Psoas muscle (tissue), 8 donors: ENCODE data around the gene DLX3. TPM values are rescaled to one million over a fixed set of nuclear protein-coding genes. Genes with fewer than 3 reads are reported as not detected.
A peak's percentile ranks its signal among the peaks of the same experiment; 100 is the strongest.

ENCODE experiments used
- ATAC-seq, 4 donors: fragments of 200-7000 bp; cut with Tn5 transposase; one replicate each; pipeline ENCODE4 v1.9.1; 2020; ENCODE audit warnings: moderate library complexity in 3 of 4, mild to moderate bottlenecking in 2 of 4
- DNase-seq, 2 donors: peaks; one replicate each; pipeline ENCODE4 v3.0.0-alpha.2; 2020
- H3K27ac ChIP-seq: fragments of 200-600 bp; one replicate; pipeline ENCODE4 v1.8.0; 2022
- H3K27me3 ChIP-seq, 3 donors: fragments of 200-600 bp in 1 of 3; one replicate each; pipeline versions ENCODE4 v1.6.1 to v1.8.0; 2013 to 2022; ENCODE audit warnings: low read length in 2 of 3, mild to moderate bottlenecking in 2 of 3, moderate library complexity in 1 of 3; ENCODE audit not compliant: insufficient read depth in 3 of 3
- H3K36me3 ChIP-seq, 2 donors: fragments of 200-600 bp in 1 of 2; one replicate each; pipeline versions ENCODE4 v1.6.1 to v1.8.0; 2013 to 2022; ENCODE audit warnings: low read depth in 1 of 2, mild to moderate bottlenecking in 1 of 2, moderate library complexity in 1 of 2; ENCODE audit not compliant: insufficient read depth in 1 of 2
- H3K4me1 ChIP-seq: fragments of 200-600 bp; one replicate; pipeline ENCODE4 v1.8.0; 2022
- H3K4me3 ChIP-seq: fragments of 200-600 bp; one replicate; pipeline ENCODE4 v1.8.0; 2022; ENCODE audit warnings: mild to moderate bottlenecking
- H3K9me3 ChIP-seq: fragments of 200-600 bp; one replicate; pipeline ENCODE4 v1.8.0; 2022
- CTCF ChIP-seq: fragments of 200-600 bp; IDR thresholded peaks from one replicate; pipeline ENCODE4 v1.8.0; 2022; ENCODE audit warnings: antibody characterized with exemption
- WGBS, 3 donors: extraction: QIAGEN DNeasy Blood & Tissue Kit; methylation state at CpG; one replicate each; pipeline versions ENCODE4 v1.1.6 to v1.1.7; 2013; 5-methylcytosine and 5-hydroxymethylcytosine counted together
- intact Hi-C, 2 donors: fragments of 100-400 bp; cut with DNase I; formaldehyde crosslinking; loops; one replicate each; pipeline versions ENCODE4 v1.11.0 to v1.14.2; 2022
- polyA plus RNA-seq, 3 donors: library from polyadenylated mRNA; stranded (reverse); fragments of 200-250 nt; gene quantifications; one replicate each; pipeline ENCODE4 v1.2.3, GENCODE V29; 2013
- total RNA-seq, 4 donors: library from RNA; stranded (reverse); fragmentation: NEBNext Ultra II Directional in 2 of 4; extraction: Animal tissue kit (Norgen Biotek cat#: 25700) in 2 of 4; gene quantifications; one replicate each; pipeline versions ENCODE4 v1.2.1 to v1.2.4, GENCODE V29; 2021 to 2023
- donor health status: healthy with polysubstance abuse.
- donor health status: DM: no; HTN: no; CAD: no; lungs with moderate emphysema.
- donor health status: Bipolar disorder and iron deficiency.
- donor health status: healthy.
- donor health status: DM: yes; HTN: yes; CAD: no.
- donor health status: DM: no; HTN: no; CAD: no.
- donor health status: DM: no; HTN: no; CAD: no.
- donor health status: DM: yes; HTN: yes; CAD: no.

The DLX3 gene
- total and polyA plus RNA-seq, 7 donors: 0.03 TPM; not detected in 6

DNA sequence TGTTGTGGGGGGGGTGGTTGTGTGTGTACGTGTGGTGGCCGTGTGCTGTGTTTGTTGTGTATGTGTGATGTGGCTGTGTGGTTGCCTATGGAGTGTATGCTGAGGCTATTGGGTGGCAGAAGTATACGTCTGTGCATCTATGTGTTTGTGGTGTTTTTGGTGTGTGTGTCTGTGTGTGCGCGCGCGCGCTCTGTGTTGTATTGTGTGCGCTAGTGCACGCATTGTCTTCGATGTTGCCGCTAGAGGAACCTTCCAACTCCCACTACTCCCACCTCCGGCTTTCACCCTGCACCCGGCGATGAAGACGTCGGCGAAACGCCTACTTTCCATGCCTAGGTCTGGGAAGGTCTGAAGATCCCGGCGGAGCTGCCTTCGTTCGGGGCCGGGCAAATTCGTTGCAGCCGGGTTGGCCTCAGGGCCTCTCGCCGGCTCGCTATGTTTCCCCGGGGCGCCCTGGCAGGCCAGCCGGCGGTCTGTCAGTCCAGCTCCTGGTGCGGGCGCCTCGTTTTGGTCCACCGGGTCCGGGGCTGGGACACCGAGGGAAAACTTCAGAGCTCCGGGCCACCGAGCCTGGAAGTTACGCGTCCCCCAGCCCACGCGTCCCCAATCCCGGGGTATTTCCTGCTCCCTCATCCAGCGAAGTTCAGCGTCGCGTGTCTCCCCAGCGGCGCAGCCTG, 31.3 kb downstream of the DLX3 start:
- peaks cover 9% of the 10 kb centered on the region for H3K4me1 ChIP-seq
- 5 to 6% (median 5%) methylated on average over 41 to 52 of the region's 52 CpGs for WGBS, 3 donors
- H3K36me3 ChIP-seq: no peaks in the 10 kb centered on the region
- TF ChIP-seq CTCF: no peak
- peak overlapping the region; percentile 11 for H3K4me3 ChIP-seq
- no peaks in the 10 kb centered on the region for H3K9me3 ChIP-seq
- no peak overlapping the region for H3K27ac ChIP-seq
- ATAC-seq (no peak), DNase-seq (no peak)
- H3K27me3 ChIP-seq: peaks cover 0 to 91% (median 42%) of the 10 kb centered on the region in 3 donors
- intact Hi-C loops: no loop called here

- intact Hi-C loops: no loop called here
- no peak for ATAC-seq
- H3K4me3 ChIP-seq: no peak overlapping the region
- H3K27ac ChIP-seq: no peak overlapping the region
- no peaks in the 10 kb centered on the region for H3K9me3 ChIP-seq
- H3K36me3 ChIP-seq: no peaks in the 10 kb centered on the region
- TF ChIP-seq CTCF: no peak
- no peak for DNase-seq
- H3K27me3 ChIP-seq: peaks cover 0 to 86% (median 40%) of the 10 kb centered on the region in 3 donors
- WGBS, 3 donors: 15 to 23% (median 18%) methylated on average over 4 of the region's 4 CpGs
- H3K4me1 ChIP-seq: peaks cover 9% of the 10 kb centered on the region
Observed at GRCh38 chr17:49963309-49963625, 31.8 kb downstream of the DLX3 start.

DNA sequence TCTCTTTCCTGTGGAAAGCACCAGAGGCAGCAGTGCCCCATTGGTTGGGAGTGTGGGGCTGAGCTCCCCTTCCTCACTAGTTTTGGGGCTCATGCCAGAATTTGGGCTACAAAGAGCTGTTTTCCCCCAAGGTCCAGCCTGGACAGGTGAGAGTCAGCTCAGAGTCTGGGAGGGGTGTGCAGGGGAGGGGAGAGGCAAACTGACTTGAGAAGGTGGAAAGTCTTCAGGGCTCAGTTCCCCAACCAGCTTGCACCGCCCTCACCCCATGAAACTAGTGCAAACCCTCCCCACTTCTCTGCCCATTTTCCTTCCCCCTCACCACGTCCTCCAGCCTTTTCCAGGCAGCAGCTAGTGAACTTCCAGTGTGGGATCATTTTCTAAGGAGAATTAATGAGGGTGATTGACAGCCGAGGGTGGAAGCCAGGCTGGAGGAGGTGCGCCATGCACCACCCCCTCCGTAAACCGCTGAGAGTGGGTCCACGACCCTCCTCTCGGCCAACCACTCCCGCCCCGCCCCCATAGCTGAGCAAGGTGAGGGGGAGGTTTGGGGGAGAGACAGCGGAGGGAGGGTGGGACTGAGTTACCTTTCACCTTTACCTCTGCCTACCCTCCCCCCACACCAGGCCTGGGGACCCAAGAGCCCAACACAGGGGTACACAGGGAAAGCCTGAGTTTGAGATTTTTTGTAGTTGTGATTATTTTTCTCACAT, 32.3 kb downstream of the DLX3 start:
- H3K27me3 ChIP-seq: peaks cover 0 to 80% (median 38%) of the 10 kb centered on the region in 3 donors
- WGBS, 3 donors: 9 to 15% (median 12%) methylated on average over 11 of the region's 11 CpGs
- TF ChIP-seq CTCF: no peak

GRCh38 chr17:49959183-49959935, 35.7 kb downstream of the DLX3 start:
- Histone ChIP-seq H3K27me3 (peaks cover 0 to 53% (median 22%) of the 10 kb centered on the region in 3 donors), H3K9me3 (no peaks in the 10 kb centered on the region), H3K36me3 (no peaks in the 10 kb centered on the region), H3K4me3 (no peak overlapping the region), H3K4me1 (peaks cover 5% of the 10 kb centered on the region), H3K27ac (no peak overlapping the region)
- TF ChIP-seq CTCF: no peak
- intact Hi-C loops: no loop called here
- ATAC-seq: no peak
- no peak for DNase-seq
- WGBS, 3 donors: 52 to 62% (median 58%) methylated on average over 8 of the region's 8 CpGs

More for the DNA sequence above, 32.3 kb downstream of the DLX3 start:
- DNase-seq (no peak), ATAC-seq (no peak)
- intact Hi-C loops: no loop called here
- Histone ChIP-seq H3K27ac (no peak overlapping the region), H3K4me1 (peaks cover 9% of the 10 kb centered on the region), H3K9me3 (no peaks in the 10 kb centered on the region), H3K36me3 (no peaks in the 10 kb centered on the region), H3K4me3 (no peak overlapping the region)
